NCI-H2227 treated with DMSO at 0.1 percent for 48 hours (cell line): ENCODE results near the gene ASCC3.

Experiments
- DNase-seq: peaks from one replicate; lab custom pipeline; 2025; lab: John Stamatoyannopoulos, UW

The ASCC3 gene

GRCh38 chr6:100719883-100720682 is 161.0 kb downstream of the ASCC3 start:
- DNase-seq, result no peak

- no peak for DNase-seq
Observed at GRCh38 chr6:100712997-100713396, 168.1 kb downstream of the ASCC3 start.

- no peak for DNase-seq
Observed at GRCh38 chr6:100706491-100706890, 174.6 kb downstream of the ASCC3 start.

- no peak for DNase-seq
Observed at GRCh38 chr6:100704961-100705360, 176.2 kb downstream of the ASCC3 start.

DNA sequence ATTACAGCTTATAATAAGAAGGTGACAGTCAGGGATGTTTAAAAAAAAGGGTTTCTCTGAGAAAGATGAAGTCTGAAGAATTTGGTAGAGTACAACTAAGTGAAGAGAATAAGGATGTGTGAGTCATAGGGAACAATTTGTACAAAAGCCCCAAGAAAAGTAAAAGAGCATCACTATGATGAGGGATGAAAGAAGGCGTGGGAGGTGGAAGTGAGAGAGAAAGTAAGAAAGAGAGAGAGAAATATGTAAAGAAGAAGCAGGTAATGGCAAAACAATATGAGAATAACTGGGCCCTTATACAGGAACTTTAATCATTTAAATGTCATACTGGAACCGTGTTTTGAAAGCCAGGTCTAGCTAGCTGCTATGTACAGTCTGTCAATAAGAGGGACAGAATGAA is 179.4 kb downstream of the ASCC3 start:
- DNase-seq, result no peak

DNA sequence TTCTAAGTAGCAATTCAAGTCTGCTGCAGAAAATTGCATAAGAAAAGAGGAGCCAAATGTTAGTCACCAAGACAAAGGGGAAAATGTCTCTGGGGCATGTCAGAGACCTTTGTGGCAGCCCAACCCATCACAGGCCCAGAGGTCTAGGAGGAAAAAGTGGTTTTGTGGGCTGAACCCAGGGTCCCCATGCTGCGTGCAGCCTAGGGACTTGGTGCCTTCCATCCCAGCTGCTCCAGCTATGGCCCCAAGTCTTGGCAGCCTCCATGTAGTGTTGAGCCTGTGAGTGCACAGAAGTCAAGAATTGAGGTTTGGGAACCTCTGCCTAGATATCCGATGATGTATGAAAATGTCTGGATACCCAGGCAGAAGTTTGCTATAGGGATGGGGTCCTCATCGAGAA is 181.1 kb downstream of the ASCC3 start:
- DNase-seq, result no peak

- no peak for DNase-seq
Observed at GRCh38 chr6:100695445-100695844, 185.7 kb downstream of the ASCC3 start.

DNA sequence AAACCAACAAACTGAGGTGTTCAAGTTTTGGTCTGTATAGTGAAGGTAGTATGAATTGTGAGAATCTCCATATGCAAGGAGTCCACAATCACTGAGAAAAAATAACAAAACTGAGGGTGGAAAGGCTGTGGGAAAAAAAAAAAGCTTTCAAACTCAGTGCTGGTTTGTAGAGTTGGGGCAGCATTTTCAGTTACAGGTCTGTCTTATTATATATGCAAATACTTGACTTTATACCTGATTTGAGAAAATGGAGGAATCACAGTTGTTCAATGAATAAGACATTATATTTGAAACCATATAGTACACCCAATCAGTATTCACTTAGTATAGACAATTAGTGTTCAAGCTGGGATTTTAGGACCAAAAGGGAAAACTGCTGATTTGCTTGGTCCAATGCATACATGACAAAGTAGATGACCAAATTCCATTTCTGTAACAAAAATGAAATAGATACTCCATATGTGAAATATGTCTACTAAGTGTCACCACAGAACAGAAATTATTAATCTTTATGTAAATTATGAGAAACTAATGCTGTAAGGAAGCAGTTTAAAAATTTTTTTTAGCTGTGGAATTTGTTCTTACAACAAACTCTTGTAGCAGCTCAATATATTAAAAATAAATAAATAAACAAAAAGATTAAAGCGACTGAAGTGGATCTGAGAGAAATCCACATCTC is 187.7 kb downstream of the ASCC3 start:
- DNase-seq, result no peak

GRCh38 chr6:100691972-100692371 is 189.2 kb downstream of the ASCC3 start:
- DNase-seq, result no peak

DNA sequence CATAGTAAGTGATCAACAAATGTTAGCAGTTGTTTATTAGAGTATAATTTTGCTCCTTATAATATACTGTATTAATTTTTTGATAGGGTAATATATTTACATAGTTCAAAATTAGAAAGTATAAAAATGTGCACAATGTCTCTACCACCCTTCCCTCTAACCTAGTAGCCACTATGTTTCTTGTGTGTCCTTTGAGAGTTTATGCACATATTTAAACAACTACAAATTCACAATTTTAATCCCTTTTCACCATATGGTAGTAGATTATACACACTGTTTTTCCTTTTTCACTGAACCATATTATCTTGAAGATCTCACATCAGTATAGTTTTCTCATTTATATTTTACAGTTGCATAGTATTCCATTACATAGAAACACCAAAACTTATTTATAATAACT is 194.9 kb downstream of the ASCC3 start:
- no peak for DNase-seq

- no peak for DNase-seq
Observed at GRCh38 chr6:100685747-100686146, 195.4 kb downstream of the ASCC3 start.

DNA sequence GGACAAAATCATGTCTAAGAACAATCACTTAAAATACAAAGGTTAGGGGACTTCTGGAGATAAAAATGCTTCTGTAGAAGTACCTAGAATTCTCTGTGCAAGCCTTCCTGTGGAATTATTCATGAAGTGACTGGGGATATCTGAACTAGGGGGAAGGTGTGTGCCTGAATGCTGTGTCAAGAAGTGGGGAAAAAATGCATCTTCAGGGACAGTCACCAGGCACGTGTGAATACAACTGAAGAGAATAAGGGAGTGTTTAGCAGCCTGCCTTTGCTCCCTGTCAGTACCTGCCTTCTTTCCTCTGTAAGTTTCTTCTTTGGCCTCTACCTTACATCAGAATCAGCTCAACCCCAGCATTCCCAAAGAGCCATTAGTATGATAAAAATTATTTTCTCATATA is 201.0 kb downstream of the ASCC3 start:
- DNase-seq, result no peak

GRCh38 chr6:100678027-100678426 is 203.1 kb downstream of the ASCC3 start:
- DNase-seq, result no peak

- DNase-seq, result no peak
Observed at GRCh38 chr6:100677240-100677639, 203.9 kb downstream of the ASCC3 start.

GRCh38 chr6:100673641-100674040 is 207.5 kb downstream of the ASCC3 start:
- DNase-seq, result no peak

DNA sequence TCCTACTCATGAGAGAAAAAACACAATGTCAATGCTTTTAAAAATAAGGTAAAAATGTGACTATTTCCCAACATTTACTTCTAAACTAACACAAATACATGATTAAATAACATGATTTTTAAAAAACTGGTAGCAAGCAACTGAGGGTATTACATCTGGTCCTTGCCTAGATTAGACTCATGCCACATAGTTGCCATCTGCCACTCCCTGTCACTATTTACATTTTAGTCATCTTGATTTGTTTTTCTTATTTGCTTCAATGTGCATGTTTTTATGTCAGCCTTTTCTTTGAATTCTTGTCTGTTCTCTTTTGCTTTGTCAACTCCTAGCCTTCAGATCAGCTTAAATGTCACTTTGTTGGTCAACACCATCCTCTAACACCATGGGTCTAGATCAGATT is 209.4 kb downstream of the ASCC3 start:
- no peak for DNase-seq

DNA sequence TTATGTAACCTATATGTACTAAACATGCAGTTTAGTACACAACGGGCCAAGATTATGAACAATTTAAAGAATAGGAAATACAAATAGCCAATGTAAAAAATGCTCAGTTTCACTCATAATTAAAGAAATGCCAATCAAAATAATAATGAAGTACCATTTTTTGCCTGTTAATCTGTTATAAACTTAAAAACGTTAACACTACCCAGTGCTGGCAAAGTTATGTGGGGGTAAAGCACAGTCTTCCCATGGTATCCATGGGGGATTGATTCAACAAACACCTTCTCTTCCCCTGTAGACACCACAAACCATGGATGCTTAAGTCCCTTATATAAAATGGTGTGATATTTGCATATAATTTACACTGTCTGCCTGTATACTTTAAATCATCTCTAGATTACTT is 211.1 kb downstream of the ASCC3 start:
- no peak for DNase-seq

- no peak for DNase-seq
Observed at GRCh38 chr6:100665041-100665380, 216.1 kb downstream of the ASCC3 start.

GRCh38 chr6:100664274-100665040 is 216.7 kb downstream of the ASCC3 start:
- DNase-seq, result peak; percentile 17

- no peak for DNase-seq
Observed at GRCh38 chr6:100663219-100663863, 217.8 kb downstream of the ASCC3 start.

DNA sequence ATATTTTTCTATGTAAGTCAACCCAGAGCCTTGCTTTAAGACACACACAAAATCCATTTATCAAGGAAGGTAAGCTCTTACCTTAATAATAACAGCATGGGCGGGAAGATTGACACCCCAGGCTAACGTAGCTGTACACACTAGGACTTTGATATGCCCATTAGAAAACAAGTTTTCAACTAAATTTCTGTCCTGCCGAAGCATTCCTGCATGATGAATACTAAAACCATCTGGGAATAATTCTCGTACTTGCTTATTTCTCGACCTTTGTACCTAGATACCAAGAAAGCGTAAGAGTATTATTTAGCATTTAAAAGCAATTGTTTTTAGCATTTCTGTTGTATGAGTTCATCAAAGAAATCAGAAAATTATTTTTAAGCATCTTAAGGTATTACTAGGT is 218.9 kb downstream of the ASCC3 start:
- no peak for DNase-seq

DNA sequence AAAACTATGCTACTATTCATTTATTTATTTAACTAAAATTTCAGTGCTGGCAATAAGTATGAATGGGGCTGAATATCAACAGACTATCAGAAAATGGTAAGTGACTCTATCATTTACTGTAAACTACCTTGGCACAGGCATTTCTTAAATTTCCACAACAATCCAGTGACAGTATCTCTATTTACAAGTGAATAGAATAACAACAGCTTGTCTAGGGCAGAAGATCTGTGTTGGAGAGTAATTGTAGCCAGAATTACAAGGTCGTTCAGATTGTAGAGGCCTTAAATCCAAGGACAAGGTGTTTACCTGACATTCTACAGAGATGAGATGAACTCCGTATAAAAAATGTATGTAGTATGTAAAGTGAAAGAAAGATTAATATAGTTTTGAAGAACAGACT is 222.6 kb downstream of the ASCC3 start:
- no peak for DNase-seq
